ENCODE data around the gene CYTH3. TPM values are rescaled to one million over a fixed set of nuclear protein-coding genes. Genes with fewer than 3 reads are reported as not detected.
"Not testable (repeated sequence)": the region's sequence is repeated elsewhere in the genome, so short reads cannot be mapped to it uniquely, and the experiment has no call there.

Gene CYTH3
- total RNA-seq, 1 donor, result 22.9 TPM

DNA sequence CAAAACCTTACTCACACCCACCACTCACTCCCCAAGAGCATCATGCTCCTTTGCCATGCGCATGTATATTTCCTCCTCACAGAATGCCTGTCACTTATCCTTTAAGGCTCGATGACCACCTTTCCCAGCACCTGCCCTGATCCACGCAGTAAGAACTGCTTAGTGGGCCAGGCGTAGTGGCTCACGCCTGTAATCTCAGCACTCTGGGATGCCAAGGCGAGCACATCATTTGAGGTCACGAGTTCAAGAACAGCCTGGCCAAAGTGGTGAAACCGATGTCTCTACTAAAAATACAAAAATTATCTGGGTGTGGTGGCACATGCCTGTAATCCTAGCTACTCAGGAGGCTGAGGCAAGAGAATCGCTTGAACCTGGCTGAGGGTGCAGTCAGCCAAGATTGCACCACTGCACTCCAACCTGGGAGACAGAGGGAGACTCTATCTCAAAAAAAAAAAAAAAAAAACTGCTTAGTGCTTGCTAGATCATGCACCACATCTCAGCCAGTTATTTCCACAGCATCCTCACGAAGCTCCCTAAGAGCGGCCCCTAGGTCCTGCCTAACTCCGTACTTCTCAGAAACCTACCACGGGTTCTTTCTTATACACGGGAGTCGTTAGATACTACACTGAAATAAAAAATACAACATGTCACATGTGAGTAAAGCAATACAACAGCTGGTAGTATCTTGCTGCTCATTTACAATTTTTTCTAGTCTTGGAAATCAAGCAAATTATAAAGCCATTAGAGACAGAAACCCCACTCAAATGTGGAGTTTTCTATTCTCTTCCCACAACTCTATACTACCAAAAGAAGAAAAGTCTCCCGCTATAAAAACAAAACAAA lies 37.2 kb downstream of the CYTH3 start:
- no peak for DNase-seq (ENCODE audit: low read depth in 2 of 3, low spot score in 2 of 3)

DNA sequence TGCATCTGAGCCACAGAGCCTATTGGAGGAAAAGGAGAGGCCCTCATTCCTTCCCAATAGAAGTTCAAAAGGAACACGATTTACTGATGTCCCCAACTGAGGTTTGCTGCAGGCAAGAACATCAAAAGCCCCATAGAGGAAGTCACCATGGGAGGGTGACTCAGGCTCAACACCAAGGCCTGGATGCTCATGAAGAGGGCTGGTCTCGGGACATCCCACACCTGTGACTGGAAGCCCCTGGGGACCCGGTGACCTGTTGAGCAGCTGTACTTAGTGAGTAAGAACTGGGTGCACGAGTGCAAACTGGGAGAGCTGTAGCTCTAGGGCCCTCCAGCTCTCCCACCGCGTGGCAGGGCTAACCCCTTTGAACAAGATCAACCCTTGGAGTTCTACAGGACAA lies 38.0 kb downstream of the CYTH3 start:
- DNase-seq (ENCODE audit: low read depth in 2 of 3, low spot score in 2 of 3), result no peak

DNA sequence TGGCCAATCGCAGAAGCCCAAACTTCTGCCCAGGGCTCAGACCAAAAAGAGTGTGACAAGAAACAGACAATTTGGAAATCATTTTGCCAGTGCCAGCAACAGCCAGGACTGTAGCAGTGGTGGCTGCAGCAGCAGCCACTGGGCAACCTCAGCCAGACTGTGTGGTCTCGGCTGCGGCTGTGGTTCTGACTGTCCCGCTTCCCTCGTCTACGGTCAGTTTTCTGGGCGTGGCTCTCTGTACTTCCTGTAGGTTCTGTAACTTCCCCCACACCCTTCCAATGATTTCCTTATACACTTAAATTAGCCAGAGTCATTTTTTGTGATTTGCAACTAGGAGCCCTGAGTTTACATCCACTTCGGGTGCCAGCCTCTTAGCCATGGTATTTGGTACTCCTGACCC lies 39.9 kb downstream of the CYTH3 start:
- peak in 2 of 3 donors; percentile 21 to 33 for DNase-seq (ENCODE audit: low read depth in 2 of 3, low spot score in 2 of 3)

DNA sequence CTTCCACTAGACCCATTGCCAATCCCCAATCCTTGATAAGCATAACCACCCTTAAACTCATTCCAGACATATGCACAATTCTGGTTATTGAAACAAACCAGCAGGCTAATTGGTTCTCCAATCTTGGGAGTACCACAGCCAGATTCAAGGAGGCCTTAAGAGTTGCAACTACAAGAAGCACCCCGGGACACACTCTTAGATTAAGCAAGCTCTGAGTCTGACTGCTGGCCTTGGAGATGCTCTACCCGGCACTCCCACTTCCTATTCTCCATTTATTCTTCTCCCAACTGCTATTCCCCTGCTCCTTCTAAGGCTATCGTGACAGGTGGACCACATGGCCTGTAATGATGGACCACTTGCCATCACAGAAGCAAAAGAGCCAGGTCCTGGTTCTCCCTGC lies 40.3 kb downstream of the CYTH3 start:
- DNase-seq (ENCODE audit: low read depth in 2 of 3, low spot score in 2 of 3), result no peak

DNA sequence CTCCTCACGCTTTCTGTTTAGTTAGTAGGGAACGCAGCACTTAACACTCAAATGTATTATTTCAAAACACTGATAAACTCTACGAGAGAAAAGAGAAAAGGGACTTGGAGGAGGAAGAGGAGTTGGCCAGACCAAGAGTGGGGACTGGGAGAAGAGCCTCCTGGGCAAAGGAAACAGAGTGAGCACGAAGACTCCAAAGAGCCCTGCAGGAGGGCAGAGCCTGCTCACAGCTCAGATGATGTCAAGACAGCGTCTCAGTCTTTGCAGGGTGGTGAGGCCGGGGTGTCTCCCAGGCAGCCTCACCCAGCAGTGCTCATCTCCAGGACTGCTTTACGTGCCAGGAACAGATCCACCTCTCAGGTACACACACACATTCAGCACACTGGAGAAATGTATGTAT lies 41.2 kb downstream of the CYTH3 start:
- DNase-seq (ENCODE audit: low read depth in 2 of 3, low spot score in 2 of 3), result no peak

DNA sequence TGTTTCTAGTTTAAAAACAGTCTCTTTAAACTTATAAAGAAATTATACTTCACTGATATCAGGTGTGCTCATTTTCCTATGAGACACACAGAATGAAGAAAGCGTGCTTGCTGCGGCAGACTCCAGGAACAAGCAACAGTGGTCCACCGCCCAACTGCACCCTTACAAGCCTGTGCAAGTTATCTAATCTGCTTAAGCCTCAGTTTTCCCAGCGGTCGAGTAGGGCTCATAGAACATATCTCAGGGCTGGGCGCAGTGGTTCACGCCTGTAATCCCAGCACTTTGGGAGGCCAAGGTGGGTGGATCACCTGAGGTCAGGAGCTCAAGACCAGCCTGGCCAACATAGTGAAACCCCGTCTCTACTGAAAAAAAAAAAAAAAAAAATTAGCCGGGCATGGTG lies 43.1 kb downstream of the CYTH3 start:
- peak in 1 of 3 donors; percentile 13 for DNase-seq (ENCODE audit: low read depth in 2 of 3, low spot score in 2 of 3)

DNA sequence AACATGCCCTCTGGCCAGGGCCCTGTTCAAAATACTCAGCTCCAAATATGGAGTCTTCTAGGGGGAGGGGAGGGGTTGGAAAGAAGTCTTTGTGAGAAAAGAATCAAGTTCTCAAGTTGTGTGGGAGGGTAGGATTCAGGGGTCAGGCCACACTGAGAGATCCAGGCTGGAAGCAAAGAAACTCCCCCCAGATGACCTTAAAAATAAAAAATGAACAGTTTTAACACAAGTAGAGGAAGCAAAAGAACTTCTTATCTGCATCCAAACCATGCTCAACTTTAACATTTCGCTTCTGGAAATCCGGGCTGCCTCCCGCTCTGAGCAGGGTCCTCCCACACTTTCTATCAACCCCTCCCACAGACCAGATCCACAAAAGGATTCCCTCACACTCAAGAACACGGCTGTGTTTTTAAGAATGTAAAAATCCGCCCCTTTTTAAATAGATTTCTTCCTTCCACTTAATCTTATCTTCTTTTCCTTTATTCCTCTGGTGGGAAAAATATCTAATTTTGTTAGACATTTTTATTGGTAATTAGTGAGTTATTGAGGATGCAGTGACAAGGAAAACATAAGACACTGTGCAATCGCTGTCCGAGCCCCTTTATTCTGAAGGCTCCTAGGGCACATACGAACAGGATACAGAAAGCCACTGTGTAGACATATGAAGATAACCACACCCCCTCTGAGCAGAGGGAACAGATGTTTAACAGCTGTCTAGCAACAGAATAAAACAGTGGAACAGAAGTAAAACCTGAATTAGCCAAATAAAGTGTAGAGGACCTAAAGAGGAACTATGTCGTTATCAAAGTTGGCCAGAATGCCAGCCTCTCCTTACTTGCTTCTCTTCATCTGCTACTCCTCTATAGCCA lies 43.8 kb downstream of the CYTH3 start:
- DNase-seq (ENCODE audit: low read depth in 2 of 3, low spot score in 2 of 3), result peak in 2 of 3 donors; percentile 84 to 95

DNA sequence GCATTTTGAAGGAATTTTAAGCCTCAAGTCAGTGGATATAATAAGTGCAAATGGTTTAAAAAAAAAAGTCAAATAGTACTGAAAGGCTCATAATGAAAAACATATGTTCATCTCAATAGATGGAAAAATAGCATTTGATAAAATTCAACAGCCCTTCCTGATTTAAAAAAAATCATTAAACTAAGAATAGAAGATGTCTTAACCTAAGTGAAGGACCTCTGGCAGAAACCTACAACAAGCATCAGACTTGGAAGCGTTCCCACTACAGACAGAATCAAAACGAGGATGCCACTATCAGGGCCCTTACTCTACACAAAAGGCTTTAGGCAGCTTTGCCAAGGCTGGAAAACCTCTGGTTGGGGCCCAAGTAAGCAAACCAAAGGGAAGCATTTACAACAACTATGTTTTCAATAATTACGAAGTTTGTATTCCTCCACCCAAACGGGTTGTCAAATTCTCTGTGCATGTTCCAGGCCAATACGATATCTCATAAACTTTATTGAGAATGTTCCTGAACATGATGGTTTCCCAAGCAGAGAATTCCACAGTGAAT lies 45.1 kb downstream of the CYTH3 start:
- DNase-seq (ENCODE audit: low read depth in 2 of 3, low spot score in 2 of 3), result no peak

DNA sequence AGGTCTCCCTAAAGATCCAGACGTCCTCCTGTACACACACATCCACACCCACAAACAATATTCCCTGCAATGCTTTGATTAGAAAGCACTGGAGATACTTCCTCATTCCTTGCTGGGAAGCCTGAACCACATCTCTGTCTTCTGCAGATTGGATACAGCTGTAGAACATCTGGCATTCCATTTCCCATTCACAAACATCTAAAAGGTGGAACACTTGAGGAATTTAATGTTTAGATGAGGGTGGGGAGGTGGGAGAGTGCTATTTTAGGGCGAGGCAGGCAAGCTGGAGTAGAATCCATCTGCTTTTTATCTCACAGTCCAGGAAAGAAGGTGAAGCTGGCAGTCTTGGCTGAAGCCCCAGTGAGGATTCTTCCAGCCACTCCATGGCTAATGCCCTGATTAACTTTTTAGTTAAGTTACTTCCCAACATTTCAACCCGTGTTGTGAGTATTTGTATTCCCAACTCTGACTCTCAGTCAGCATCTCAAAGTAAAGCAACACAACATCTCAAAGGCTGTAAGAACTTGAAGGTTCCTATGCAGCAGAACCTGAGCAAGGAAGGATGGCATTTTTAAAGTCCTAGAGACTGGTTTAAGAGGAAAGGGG lies 46.1 kb downstream of the CYTH3 start:
- no peak for DNase-seq (ENCODE audit: low read depth in 2 of 3, low spot score in 2 of 3)

DNA sequence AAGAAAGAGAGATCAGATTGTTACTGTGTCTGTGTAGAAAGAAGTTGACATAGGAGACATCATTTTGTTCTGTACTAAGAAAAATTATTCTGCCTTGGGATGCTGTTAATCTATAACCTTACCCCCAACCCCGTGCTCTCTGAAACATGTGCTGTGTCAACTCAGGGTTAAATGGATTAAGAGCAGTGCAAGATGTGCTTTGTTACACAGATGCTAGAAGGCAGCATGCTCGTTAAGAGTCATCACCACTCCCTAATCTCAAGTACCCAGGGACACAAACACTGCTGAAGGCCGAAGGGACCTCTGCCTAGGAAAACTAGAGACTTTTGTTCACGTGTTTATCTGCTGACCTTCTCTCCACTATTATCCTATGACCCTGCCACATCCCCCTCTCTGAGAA lies 49.0 kb downstream of the CYTH3 start:
- not testable (repeated sequence) for DNase-seq (ENCODE audit: low read depth in 2 of 3, low spot score in 2 of 3)

DNA sequence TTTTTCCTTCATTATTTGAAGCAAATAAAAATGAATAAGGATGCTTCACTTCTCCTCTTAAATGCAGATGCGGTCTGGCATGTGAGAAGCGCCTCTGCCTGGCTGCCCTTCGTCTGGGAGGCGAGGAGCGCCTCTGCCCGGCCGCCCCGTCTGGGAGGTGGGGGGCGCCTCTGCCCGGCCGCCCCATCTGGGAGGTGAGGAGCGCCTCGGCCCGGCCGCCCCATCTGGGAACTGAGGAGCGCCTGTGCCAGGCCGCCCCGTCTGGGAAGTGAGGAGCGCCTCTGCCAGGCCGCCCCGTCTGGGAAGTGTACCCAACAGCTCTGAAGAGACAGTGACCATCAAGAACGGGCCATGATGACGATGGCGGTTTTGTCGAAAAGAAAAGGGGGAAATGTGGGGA lies 49.4 kb downstream of the CYTH3 start:
- not testable (repeated sequence) for DNase-seq (ENCODE audit: low read depth in 2 of 3, low spot score in 2 of 3)

DNA sequence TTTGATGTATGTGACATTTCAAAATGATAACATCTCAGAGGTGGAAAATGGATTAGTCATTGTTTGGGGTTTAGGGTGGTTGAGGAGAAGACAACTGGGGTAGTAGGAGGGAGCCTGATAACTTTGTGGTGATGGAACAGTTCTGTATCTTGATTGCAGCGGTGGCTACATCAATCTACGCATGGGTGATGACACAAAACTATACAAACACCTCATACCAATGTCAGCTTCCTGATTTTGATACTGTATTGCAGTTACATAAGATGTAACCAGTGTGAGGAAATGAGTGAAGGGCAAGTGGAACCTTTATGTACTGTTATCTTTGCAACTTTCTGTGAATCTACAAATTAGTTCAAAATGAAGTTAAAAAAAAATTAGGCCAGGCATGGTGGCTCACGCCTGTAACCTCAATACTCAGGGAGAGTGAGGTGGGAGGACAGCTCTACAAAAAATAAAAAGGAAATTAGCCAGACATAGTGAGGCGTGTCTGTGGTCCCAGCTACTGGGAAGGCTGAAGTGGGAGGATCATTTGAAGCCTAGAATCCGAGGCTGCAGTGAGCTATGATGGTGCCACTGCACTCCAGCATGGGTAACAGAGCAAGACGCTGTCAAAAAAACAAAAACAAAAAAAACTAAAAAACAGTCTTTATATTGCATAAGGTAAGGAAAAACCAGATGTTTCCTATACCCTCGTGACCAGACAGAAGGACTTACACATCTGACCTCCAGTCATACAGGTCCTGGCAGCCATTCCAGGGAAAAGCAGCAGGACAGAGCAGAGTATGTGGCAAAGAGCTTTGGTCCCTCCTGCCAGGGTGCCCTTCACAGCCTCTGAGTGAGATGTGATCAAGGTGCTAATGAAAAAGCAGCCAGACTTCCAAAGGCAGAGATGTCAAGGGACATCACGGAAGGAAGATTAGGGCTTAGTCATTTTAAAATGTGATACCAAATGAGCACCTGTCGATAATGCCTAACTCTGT lies 50.8 kb downstream of the CYTH3 start:
- DNase-seq (ENCODE audit: low read depth in 2 of 3, low spot score in 2 of 3), result peak in 2 of 3 donors; percentile 50 to 79

DNA sequence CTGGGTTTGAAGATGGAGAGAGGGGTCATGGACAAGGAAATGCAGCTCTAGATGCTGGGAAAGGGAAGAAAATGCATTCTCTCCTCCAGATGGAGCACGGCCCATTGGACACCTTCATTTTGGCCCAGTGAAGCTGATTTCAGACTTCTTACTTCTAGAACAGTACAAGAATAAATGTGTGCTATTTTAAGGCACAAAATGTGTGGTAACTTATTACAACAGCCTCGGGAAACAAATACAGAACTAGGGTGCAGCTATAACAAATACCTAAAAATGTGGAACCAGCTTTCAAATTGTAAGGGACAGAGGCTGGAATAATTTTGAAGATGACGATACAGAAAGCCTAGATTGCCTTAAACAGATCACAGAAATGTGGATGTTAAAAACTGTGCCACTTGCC lies 54.1 kb downstream of the CYTH3 start:
- no peak for DNase-seq (ENCODE audit: low read depth in 2 of 3, low spot score in 2 of 3)

DNA sequence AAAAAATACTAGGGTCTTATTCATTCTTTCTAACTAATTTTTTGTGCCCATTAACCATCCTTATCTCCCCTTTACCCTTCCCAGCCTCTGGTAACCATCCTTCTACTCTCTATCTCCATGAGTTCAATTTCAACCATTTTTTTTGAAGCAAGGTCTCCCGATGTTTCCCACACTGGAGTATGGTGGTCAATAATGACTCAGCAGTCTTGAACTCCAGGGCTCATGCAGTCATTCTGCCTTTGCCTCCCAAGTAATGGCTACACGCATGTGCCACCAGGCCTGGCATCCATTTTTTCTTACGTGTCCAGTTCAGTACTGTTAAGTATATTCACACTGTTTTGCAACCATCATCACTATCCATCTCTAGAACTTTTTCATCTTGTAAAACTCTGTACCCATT lies 60.4 kb downstream of the CYTH3 start:
- no peak for DNase-seq (ENCODE audit: low read depth in 2 of 3, low spot score in 2 of 3)

DNA sequence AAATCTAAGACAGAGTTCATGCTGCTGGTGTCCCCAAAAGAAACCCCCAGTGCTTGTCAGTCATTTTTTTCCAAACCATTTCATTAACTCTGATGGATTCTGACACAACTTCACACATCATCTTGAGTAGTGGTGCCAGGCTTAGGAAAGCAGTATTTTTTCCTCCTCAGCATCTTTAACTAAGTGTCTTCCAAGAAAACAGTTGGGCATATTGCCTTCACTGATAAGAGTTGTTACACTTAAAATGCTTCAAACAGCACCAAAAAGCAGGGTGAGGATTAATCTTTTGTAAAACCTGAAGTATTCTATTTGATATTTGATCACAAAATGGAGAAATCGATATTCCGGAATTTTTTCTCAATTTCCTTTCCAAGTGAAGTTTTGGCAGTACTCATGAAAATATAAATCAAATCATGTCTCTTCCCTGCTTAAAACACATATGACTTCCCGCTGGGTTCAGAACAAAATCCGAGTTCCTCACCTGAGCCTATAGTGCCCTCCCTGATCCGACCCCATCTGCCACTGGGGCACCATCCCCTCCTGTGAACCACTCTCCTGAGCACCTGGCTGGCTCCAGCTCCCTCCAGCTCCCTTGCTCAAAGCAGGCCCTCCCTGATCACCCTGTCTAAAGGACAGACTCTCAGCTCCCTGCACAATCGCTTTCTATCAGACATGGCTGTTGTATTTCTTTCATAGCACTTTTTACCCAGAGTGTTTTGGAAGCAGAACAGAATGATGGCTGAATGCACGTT lies 61.6 kb downstream of the CYTH3 start:
- no peak for DNase-seq (ENCODE audit: low read depth in 2 of 3, low spot score in 2 of 3)

DNA sequence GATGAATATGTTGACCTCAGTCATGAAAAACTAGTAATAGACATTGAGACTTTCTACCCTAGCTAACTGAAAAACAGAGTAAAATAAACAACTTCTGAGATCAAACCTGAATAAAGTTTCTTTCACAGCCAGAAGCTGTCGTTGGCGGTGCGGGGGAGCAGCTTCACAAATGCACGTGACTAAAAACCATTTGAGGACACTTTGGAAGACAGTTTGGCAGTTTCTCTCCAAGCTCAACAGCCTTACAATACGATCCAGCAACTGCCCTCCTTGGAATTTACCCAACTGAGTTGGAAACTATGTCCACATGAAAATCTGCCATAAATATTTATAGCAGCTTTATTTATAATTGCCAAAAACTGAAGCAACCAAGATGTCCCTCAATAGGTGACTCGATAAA lies 63.1 kb downstream of the CYTH3 start:
- DNase-seq (ENCODE audit: low read depth in 2 of 3, low spot score in 2 of 3), result no peak

DNA sequence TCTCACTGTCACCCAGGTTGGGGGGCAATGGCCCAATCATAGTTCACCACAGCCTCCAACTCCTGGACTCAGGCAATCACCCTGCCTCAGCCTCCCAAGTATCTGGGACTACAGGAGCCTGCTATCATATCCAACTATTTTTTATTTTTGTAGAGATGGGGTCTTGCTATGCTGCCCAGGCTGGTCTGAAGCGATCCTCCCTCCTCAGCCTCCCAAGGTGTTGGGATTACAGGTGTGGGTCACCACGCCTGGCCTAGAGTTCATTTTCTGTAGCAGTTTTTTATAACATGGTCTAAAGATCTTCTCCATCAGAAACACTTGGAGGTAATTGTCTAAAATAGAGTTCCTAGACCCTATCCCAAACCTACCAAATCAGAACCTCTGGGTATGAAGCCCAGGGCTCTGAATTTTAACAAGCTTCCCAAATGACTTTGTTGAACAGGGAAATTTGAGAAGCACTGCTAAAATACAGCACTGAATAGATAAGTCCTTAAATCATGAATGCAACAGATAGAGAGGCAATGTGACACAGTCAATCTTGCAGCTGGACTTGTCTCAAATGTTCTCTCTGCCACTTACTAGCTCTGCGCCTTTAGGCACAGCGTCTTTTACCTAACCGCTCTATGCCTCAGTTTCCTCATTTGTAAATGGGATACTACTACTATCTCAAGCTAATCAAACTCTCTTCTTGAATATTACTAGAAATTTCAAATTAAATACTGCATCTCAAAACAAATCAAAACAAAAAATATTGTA lies 63.7 kb downstream of the CYTH3 start:
- DNase-seq (ENCODE audit: low read depth in 2 of 3, low spot score in 2 of 3), result no peak

DNA sequence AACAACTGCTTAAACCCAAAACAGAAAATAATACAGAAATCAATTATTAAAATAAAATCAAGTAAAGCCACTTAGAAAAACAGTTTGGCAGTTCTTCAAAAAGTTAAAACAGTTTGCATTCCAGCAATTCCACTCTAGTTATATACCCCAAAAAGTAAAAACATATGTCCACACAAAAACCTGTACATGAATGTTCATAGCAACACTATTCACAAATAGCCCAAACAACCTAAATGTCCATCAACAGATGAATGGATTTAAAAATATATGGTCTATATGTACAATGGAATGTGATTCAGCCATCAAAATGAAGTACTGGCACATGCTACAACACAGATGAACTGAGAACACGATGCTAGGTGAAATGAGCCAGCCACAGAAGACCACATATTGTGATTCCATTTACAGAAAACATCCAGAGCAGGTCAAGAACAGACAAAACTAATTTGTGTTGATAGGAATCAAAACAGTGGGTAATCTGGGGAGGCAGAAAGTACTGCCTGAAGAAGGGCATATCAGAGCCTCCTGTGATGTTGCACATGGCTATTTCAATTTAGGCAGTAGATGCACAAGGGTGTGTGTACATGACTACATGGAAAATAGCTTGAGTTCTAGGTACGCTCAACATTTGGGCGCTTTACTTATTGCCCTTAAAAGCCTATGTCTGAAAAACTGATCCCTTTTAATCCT lies 66.3 kb downstream of the CYTH3 start:
- DNase-seq (ENCODE audit: low read depth in 2 of 3, low spot score in 2 of 3), result no peak

Measured in hematopoietic multipotent progenitor cell (in vitro differentiated cells).